Measurements from ENCODE around the gene CCDC33.

- TF ChIP-seq CTCF (IDR thresholded peaks at IDR 0.05) (no peak), POLR2AphosphoS5 (IDR thresholded peaks at IDR 0.05) (no peak), POLR2A (IDR thresholded peaks at IDR 0.05) (no peak)
Observed at GRCh38 chr15:74226761-74227540, 9.2 kb upstream of the CCDC33 start.
